Kidney epithelial cell (primary cell): Measurements from ENCODE around the gene MBLAC1. TPM values are rescaled to one million over a fixed set of nuclear protein-coding genes. Genes with fewer than 3 reads are reported as not detected.

Source experiments
- DNase-seq: peaks from one replicate; pipeline ENCODE4 v3.0.0-alpha.2; 2010; ENCODE audit warnings: low read depth
- H3K27me3 ChIP-seq: 2 replicates; pipeline ENCODE4 v1.6.0; 2011; ENCODE audit warnings: low read length; ENCODE audit not compliant: control insufficient read depth, insufficient read depth
- H3K36me3 ChIP-seq: 2 replicates; pipeline ENCODE4 v1.5.1; 2011; ENCODE audit warnings: low read length; ENCODE audit not compliant: control insufficient read depth, insufficient read depth
- H3K4me3 ChIP-seq: 2 replicates; pipeline ENCODE4 v1.5.1; 2011; ENCODE audit warnings: low read depth, mild to moderate bottlenecking, control low read depth, low read length
- total RNA-seq: library from RNA; depleted of rRNA; stranded (reverse); fragments of >200 nt; gene quantifications from 2 replicates; pipeline ENCODE4 v1.2.3, GENCODE V29; 2015
- TF ChIP-seq, protein P1 (sequence below): IDR thresholded peaks from 2 replicates; pipeline ENCODE4 v1.5.1; 2011; ENCODE audit warnings: mild to moderate bottlenecking, moderate library complexity, low read length, control low read depth, inconsistent platforms; ENCODE audit not compliant: insufficient read depth, poor library complexity, severe bottlenecking

Gene MBLAC1
- total RNA-seq, 1 donor from 2014 or later, result 2.3 TPM

DNA sequence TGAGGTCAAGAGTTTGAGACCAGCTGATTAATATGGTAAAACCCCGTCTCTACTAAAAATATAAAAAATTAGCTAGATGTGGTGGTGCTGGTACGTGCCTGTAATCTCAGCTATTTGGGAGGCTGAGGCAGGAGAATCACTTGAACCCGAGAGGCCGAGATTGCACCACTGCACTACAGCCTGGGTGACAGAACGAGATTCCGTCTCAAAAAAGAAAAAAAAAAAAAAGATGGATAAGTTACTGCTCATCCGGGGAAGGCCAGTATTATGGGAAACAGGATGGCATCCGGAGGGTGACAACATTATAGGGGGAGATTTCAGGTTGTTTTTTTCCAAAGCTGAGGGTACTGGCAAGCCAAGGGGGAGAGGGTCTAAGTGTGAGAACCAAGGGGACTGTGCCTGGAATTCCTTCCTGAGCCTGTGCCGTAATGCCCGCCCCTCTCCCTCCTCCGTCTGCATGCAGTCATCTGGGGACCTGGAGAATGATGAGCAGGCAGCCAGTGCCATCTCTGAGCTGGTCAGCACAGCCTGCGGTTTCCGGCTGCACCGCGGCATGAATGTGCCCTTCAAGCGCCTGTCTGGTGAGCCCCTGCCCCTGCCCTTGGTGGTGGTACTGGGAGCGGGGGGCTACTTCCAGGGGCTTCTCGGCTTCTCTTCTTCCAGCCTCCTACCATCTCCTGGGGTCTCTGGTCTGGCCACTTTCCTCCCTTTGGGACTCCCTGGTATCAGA lies 26.3 kb downstream of the MBLAC1 start:
- Histone ChIP-seq H3K36me3 (peaks cover 1% of the 10 kb centered on the region), H3K27me3 (no peaks in the 10 kb centered on the region), H3K4me3 (no peak overlapping the region)
- TF ChIP-seq, protein P1, sequence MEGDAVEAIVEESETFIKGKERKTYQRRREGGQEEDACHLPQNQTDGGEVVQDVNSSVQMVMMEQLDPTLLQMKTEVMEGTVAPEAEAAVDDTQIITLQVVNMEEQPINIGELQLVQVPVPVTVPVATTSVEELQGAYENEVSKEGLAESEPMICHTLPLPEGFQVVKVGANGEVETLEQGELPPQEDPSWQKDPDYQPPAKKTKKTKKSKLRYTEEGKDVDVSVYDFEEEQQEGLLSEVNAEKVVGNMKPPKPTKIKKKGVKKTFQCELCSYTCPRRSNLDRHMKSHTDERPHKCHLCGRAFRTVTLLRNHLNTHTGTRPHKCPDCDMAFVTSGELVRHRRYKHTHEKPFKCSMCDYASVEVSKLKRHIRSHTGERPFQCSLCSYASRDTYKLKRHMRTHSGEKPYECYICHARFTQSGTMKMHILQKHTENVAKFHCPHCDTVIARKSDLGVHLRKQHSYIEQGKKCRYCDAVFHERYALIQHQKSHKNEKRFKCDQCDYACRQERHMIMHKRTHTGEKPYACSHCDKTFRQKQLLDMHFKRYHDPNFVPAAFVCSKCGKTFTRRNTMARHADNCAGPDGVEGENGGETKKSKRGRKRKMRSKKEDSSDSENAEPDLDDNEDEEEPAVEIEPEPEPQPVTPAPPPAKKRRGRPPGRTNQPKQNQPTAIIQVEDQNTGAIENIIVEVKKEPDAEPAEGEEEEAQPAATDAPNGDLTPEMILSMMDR, result no peak
- DNase-seq, result no peak

DNA sequence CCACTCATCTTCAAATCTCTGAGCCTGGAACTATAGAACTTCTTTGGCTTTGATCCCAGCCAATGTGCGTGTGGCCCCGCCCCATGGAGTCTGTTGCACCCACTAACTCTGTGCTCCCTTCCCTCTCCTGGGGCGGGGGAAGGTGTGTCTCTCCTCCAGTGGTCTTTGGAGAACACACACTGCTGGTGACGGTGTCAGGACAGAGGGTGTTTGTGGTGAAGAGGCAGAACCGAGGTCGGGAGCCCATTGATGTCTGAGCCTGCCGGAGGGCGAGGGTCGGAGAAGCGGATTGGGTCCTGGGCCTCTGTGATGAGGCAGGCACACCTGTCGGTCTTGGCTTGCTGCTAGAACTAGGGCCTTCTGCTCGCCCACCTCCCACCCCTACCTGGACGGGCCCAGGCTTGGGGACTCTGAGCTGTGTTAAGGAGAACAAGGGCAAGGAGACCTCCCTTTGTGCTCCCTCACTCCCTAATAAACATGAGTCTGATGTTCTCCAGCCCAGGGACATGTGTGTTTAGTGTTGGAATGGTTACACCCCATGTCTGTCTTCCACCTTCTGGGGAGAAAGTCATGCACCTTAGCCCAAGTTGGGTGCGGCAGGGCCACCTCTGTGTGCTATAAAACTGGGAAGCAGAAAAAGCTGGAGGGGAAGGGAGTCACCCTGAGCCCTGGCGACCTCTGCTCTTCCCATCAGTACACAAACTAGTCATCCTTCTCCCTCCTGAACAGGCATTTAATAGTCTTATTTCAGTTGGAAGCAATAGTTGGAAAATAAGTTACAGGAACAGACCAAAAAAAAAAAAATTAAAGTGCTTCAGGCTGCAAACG lies 27.2 kb downstream of the MBLAC1 start:
- no peak for DNase-seq
- Histone ChIP-seq H3K4me3 (no peak overlapping the region), H3K36me3 (peaks cover 1% of the 10 kb centered on the region), H3K27me3 (no peaks in the 10 kb centered on the region)
- TF ChIP-seq, protein P1, result no peak

DNA sequence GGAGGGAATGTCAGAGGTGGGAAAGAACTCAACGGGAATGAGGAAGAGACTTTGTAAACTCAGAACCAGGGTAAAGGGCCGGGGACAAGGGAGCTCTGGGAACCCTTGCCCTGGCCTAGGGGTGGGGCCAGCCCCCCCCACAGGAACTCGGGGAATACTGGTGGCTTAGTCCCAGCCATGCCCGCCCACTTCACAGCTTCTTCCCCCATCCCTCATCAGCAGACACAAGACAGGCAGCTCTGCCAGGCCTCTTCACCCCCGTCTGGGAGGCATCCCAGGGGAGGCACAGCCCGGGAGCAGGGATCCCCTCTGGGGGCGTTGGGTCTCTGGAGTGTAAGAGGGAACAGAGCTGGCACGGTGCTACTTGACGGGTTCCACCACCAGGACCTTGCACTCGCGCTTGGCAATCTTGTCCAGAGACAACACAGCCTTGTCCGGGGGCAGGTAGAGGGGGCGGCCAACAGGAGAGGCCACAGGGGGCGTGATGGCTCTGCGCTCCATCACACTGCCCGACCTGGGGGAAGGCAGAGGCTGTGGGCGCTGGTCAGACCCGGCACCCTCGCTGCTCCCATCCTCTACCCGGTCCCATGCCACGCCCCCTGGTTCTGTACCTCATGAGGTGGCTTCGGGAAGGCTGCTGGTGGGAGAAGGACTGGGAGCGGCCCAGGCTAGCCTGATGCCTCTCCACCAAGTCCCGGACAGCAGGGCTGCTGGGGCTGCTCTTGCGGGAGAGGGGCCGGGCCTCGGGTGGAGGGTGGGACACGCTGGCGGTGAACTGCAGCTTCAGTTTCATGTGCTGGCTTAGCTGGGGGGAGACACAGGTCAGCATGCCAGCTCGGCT lies 28.1 kb downstream of the MBLAC1 start:
- H3K4me3 ChIP-seq, result no peak overlapping the region
- no peaks in the 10 kb centered on the region for H3K27me3 ChIP-seq
- H3K36me3 ChIP-seq, result peaks cover 1% of the 10 kb centered on the region
- TF ChIP-seq, protein P1, result no peak
- no peak for DNase-seq

DNA sequence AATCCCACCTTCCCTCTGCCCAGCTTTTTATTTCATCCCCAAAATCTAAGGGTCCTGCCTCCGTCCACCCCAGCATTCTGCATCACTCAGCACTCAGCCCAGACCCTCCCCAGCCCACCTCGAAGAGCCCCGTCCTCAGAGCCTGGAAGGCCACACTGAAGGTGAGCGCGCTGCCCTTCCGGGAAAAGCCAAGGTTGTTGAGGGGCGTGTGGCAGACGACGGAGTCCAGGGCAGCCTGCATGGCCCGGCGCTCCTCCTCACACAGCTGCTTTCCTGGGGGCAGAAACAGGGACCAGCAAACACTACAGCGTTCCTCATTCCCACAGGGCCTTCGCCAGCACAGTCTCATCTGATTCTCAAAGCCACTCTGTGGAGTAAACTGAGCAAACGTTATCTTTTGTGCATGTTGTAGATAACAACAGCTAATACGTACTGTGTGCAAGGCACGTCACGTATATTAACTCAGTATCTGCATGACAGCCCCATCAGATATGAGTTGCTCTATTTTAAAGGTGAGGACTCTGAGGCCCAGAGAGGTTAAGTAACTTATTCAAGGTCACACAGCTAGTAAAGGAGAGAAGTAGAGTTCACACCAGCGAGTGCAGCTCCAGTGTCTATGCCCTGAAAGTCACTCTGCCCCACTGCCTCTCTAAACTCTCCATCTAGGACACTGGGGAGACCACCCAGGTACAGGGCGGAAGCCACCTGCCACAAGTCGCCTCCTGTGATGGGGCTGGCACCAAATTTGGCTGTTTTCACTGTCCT lies 29.0 kb downstream of the MBLAC1 start:
- Histone ChIP-seq H3K4me3 (no peak overlapping the region), H3K27me3 (no peaks in the 10 kb centered on the region), H3K36me3 (peaks cover 1% of the 10 kb centered on the region)
- TF ChIP-seq, protein P1, result no peak
- no peak for DNase-seq

DNA sequence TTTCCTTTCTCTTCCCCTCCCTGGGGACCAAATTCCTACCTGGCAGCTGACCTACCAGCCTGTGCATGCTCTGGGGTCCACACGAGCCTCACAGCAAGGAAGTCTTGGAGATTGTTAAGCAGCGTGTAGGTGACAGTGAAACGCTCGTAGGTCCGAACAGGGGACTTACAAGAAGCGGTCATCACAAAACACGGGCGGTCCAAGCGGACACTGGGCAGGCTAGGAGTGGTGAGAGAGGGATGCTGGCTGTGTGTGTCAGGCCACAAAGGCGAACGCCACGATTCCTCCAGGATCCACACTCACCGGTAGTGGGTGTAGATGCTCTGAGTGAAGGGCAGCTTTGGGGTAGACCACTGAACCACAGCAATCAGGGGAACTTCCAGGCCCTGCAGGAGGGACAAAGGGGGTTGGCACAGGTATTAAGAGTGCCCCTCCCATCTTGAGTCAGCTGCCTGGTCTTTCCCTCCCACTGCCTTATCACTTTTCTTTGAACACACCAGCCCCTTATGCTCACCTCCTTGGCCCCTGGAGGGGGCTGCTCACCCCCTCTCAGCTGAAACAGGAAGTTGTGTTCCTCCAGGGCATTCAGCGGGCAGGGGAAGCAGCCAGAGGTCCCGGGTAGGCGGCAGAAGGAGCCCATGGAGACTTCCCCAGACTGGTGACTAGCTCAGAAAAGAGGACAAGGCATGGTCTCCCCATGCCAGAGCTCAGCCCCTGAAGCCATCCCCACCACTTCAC lies 29.7 kb downstream of the MBLAC1 start:
- Histone ChIP-seq H3K27me3 (no peaks in the 10 kb centered on the region), H3K4me3 (no peak overlapping the region), H3K36me3 (peaks cover 1% of the 10 kb centered on the region)
- DNase-seq, result no peak
- TF ChIP-seq, protein P1, result no peak
